SK-N-SH treated with all-trans-retinoic acid at 6 μM for 48 hours (cell line): ENCODE results near the gene KLF2.

Source experiments
- ATAC-seq: fragments of 200-7000 bp; cut with Tn5 transposase; 3 replicates; pipeline ENCODE4 v1.9.1; 2020; ENCODE audit warnings: mild to moderate bottlenecking, moderate library complexity
- ARNTL ChIP-seq: fragments of 450-650 bp; formaldehyde crosslinking; IDR thresholded peaks from 2 replicates; pipeline ENCODE4 v1.5.0; 2020; ENCODE audit warnings: low read depth, mild to moderate bottlenecking, moderate library complexity, borderline replicate concordance
- BACH2 ChIP-seq: fragments of 250-450 bp; sonication (Bioruptor Pico); IDR thresholded peaks from 2 replicates; pipeline ENCODE4 v1.9.0; 2021; ENCODE audit warnings: mild to moderate bottlenecking, borderline replicate concordance
- CREB5 ChIP-seq: fragments of 250-450 bp; sonication (Bioruptor Pico); IDR thresholded peaks from 2 replicates; pipeline ENCODE4 v1.5.1; 2020; ENCODE audit warnings: low read depth, mild to moderate bottlenecking, moderate library complexity
- CSDC2 ChIP-seq: fragments of 250-450 bp; sonication (Bioruptor Pico); IDR thresholded peaks from 2 replicates; pipeline ENCODE4 v1.5.0; 2020; ENCODE audit warnings: mild to moderate bottlenecking, moderate library complexity
- ESRRG ChIP-seq: fragments of 250-450 bp; sonication (Bioruptor Pico); IDR thresholded peaks from 2 replicates; pipeline ENCODE4 v1.6.1; 2021; ENCODE audit warnings: mild to moderate bottlenecking
- ISL1 ChIP-seq: fragments of 250-450 bp; sonication (Bioruptor Pico); IDR thresholded peaks from 2 replicates; pipeline ENCODE4 v2.1.2; 2022; ENCODE audit warnings: mild to moderate bottlenecking, moderate library complexity
- OSR1 ChIP-seq: fragments of 250-450 bp; sonication (Bioruptor Pico); IDR thresholded peaks from 2 replicates; pipeline ENCODE4 v1.8.0; 2022; ENCODE audit warnings: moderate library complexity, mild to moderate bottlenecking, inconsistent platforms
- POU6F1 ChIP-seq: fragments of 250-450 bp; sonication (Bioruptor Pico); IDR thresholded peaks from 2 replicates; pipeline ENCODE4 v1.8.0; 2021; ENCODE audit warnings: low read depth, mild to moderate bottlenecking, moderate library complexity, borderline replicate concordance
- RARB ChIP-seq: fragments of 250-450 bp; sonication (Bioruptor Pico); IDR thresholded peaks from 2 replicates; pipeline ENCODE4 v1.8.0; 2021; ENCODE audit warnings: mild to moderate bottlenecking, moderate library complexity
- SNAI2 ChIP-seq: fragments of 250-450 bp; sonication (Bioruptor Pico); IDR thresholded peaks from 2 replicates; pipeline ENCODE4 v1.5.0; 2020; ENCODE audit warnings: mild to moderate bottlenecking, moderate library complexity
- TCF4 ChIP-seq: fragments of 250-450 bp; sonication (Bioruptor Pico); IDR thresholded peaks from 2 replicates; pipeline ENCODE4 v1.8.0; 2021; ENCODE audit warnings: mild to moderate bottlenecking, moderate library complexity, borderline replicate concordance
- TOX ChIP-seq: fragments of 250-450 bp; sonication (Bioruptor Pico); IDR thresholded peaks from 2 replicates; pipeline ENCODE4 v1.8.0; 2021; ENCODE audit warnings: mild to moderate bottlenecking, moderate library complexity, borderline replicate concordance
- ZC3H10 ChIP-seq: fragments of 250-450 bp; sonication (Bioruptor Pico); IDR thresholded peaks from 2 replicates; pipeline ENCODE4 v1.5.1; 2021; ENCODE audit warnings: mild to moderate bottlenecking, moderate library complexity
- ZFP3 ChIP-seq: fragments of 250-450 bp; sonication (Bioruptor Pico); IDR thresholded peaks from 2 replicates; pipeline ENCODE4 v1.5.0; 2020; ENCODE audit warnings: mild to moderate bottlenecking, moderate library complexity
- ZFP30 ChIP-seq: fragments of 450-650 bp; formaldehyde crosslinking; IDR thresholded peaks from 2 replicates; pipeline ENCODE4 v1.5.0; 2022; ENCODE audit warnings: mild to moderate bottlenecking, moderate library complexity
- ZNF565 ChIP-seq: fragments of 450-650 bp; formaldehyde crosslinking; conservative IDR thresholded peaks from 2 replicates; pipeline ENCODE4 v1.5.0; 2020; ENCODE audit warnings: low read depth, mild to moderate bottlenecking, moderate library complexity
- ZNF70 ChIP-seq: fragments of 450-650 bp; formaldehyde crosslinking; IDR thresholded peaks from 2 replicates; pipeline ENCODE4 v1.5.0; 2020; ENCODE audit warnings: mild to moderate bottlenecking, moderate library complexity
- TF ChIP-seq, protein P1 (sequence below): fragments of 250-450 bp; sonication (Bioruptor Pico); IDR thresholded peaks from 2 replicates; pipeline ENCODE4 v1.8.0; 2020; ENCODE audit warnings: mild to moderate bottlenecking, moderate library complexity, borderline replicate concordance
- TF ChIP-seq, protein P2 (sequence below): fragments of 250-450 bp; sonication (Bioruptor Pico); IDR thresholded peaks from 2 replicates; pipeline ENCODE4 v1.5.0; 2020; ENCODE audit warnings: mild to moderate bottlenecking, moderate library complexity
- TF ChIP-seq, protein P3 (sequence below): fragments of 250-450 bp; sonication (Bioruptor Pico); IDR thresholded peaks from 2 replicates; pipeline ENCODE4 v1.5.1; 2021; ENCODE audit warnings: mild to moderate bottlenecking, moderate library complexity

KLF2 gene

GRCh38 chr19:16290692-16291091, 33.9 kb upstream of the KLF2 start:
- ATAC-seq = no peak
- TF ChIP-seq POU6F1 (no peak), TCF4 (no peak)
- TF ChIP-seq, protein P1, sequence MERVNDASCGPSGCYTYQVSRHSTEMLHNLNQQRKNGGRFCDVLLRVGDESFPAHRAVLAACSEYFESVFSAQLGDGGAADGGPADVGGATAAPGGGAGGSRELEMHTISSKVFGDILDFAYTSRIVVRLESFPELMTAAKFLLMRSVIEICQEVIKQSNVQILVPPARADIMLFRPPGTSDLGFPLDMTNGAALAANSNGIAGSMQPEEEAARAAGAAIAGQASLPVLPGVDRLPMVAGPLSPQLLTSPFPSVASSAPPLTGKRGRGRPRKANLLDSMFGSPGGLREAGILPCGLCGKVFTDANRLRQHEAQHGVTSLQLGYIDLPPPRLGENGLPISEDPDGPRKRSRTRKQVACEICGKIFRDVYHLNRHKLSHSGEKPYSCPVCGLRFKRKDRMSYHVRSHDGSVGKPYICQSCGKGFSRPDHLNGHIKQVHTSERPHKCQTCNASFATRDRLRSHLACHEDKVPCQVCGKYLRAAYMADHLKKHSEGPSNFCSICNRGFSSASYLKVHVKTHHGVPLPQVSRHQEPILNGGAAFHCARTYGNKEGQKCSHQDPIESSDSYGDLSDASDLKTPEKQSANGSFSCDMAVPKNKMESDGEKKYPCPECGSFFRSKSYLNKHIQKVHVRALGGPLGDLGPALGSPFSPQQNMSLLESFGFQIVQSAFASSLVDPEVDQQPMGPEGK = no peak
- TF ChIP-seq, all 23 proteins: peak for 0

GRCh38 chr19:16293118-16294091, 31.2 kb upstream of the KLF2 start:
- ATAC-seq = peak; percentile 22
- TF ChIP-seq ZFP3 (CRISPR knock-in tag) (no peak), ZC3H10 (CRISPR knock-in tag) (no peak), ARNTL (CRISPR knock-in tag) (no peak), SNAI2 (CRISPR knock-in tag) (no peak), ISL1 (CRISPR knock-in tag) (no peak), ZFP30 (CRISPR knock-in tag) (no peak), POU6F1 (no peak), ZNF565 (no peak), OSR1 (CRISPR knock-in tag) (no peak), RARB (CRISPR knock-in tag) (no peak), ZNF70 (CRISPR knock-in tag) (no peak), ESRRG (CRISPR knock-in tag) (no peak), TOX (CRISPR knock-in tag) (no peak), BACH2 (CRISPR knock-in tag) (no peak), TCF4 (no peak)
- TF ChIP-seq, protein P1 = no peak
- TF ChIP-seq, protein P2, sequence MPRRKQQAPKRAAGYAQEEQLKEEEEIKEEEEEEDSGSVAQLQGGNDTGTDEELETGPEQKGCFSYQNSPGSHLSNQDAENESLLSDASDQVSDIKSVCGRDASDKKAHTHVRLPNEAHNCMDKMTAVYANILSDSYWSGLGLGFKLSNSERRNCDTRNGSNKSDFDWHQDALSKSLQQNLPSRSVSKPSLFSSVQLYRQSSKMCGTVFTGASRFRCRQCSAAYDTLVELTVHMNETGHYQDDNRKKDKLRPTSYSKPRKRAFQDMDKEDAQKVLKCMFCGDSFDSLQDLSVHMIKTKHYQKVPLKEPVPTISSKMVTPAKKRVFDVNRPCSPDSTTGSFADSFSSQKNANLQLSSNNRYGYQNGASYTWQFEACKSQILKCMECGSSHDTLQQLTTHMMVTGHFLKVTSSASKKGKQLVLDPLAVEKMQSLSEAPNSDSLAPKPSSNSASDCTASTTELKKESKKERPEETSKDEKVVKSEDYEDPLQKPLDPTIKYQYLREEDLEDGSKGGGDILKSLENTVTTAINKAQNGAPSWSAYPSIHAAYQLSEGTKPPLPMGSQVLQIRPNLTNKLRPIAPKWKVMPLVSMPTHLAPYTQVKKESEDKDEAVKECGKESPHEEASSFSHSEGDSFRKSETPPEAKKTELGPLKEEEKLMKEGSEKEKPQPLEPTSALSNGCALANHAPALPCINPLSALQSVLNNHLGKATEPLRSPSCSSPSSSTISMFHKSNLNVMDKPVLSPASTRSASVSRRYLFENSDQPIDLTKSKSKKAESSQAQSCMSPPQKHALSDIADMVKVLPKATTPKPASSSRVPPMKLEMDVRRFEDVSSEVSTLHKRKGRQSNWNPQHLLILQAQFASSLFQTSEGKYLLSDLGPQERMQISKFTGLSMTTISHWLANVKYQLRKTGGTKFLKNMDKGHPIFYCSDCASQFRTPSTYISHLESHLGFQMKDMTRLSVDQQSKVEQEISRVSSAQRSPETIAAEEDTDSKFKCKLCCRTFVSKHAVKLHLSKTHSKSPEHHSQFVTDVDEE = no peak
- TF ChIP-seq, protein P3, sequence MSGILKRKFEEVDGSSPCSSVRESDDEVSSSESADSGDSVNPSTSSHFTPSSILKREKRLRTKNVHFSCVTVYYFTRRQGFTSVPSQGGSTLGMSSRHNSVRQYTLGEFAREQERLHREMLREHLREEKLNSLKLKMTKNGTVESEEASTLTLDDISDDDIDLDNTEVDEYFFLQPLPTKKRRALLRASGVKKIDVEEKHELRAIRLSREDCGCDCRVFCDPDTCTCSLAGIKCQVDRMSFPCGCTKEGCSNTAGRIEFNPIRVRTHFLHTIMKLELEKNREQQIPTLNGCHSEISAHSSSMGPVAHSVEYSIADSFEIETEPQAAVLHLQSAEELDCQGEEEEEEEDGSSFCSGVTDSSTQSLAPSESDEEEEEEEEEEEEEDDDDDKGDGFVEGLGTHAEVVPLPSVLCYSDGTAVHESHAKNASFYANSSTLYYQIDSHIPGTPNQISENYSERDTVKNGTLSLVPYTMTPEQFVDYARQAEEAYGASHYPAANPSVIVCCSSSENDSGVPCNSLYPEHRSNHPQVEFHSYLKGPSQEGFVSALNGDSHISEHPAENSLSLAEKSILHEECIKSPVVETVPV = no peak

DNA sequence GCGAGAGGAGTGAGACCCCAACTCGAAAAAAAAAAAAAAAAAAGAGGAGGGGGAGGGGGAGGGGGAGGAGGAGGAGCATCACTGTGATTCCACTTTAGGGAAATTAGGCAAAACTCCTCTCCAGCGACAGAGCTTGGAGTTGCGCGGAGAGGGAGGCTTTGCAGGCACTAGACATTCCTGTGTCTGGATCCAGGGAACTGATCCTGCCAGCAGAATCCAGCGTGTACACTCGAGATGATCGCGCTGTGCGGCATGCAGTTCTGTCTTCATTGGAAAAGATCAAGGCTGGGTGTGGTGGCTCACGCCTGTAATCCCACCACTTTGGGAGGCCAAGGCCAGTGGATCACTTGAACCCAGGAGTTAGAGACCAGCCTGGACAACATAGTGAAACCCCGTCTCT, 29.6 kb upstream of the KLF2 start:
- ATAC-seq = peak; percentile 53
- TF ChIP-seq CSDC2 (CRISPR knock-in tag) (no peak), OSR1 (CRISPR knock-in tag) (no peak), CREB5 (CRISPR knock-in tag) (no peak), BACH2 (CRISPR knock-in tag) (no peak), SNAI2 (CRISPR knock-in tag) (no peak), ZC3H10 (CRISPR knock-in tag) (no peak), ZFP3 (CRISPR knock-in tag) (no peak), ZFP30 (CRISPR knock-in tag) (no peak), ESRRG (CRISPR knock-in tag) (no peak), TOX (CRISPR knock-in tag) (no peak)
- TF ChIP-seq, protein P1 = no peak
